ENCODE results near the gene TNK2.

GRCh38 chr3:195903950-195904290, 4.4 kb downstream of the TNK2 start:
- no peak for TF ChIP-seq CTCF (IDR thresholded peaks at IDR 0.05)
- TF ChIP-seq EZH2 (IDR thresholded peaks at IDR 0.05; ENCODE audit: borderline replicate concordance, insufficient read depth, low read depth, low read length, poor library complexity, severe bottlenecking), result no peak
